ENCODE data around the gene KRT85.

Gene KRT85

DNA sequence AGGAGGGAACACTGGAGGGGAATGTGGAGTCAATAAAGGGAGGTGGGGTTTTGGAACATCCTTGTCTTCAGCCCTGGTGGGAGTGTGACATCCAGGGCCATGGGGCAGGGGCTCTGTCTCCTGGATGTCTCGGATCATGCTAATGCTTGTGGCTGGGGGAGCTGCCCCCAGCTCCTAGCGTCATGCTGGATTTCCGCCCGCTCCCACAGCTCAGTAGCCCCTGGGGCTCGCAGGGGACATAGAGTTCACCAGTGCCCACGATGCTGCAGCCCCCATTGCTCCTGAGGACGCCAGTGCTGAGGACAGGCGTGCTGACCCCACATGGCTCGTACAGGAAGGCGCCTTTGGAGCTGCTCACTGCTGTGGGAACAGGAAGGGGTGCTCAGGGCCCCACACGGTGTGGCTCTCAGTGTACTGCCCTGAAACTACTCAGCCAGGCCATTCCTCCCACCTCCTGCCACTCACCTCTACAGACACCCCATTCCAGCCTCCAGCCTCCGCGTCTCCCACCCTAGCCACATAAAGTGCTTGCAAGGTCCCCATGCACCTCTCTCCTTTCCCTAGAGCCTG is 27.6 kb upstream of the KRT85 start:
- DNase-seq (ENCODE audit: low spot score), result no peak

DNA sequence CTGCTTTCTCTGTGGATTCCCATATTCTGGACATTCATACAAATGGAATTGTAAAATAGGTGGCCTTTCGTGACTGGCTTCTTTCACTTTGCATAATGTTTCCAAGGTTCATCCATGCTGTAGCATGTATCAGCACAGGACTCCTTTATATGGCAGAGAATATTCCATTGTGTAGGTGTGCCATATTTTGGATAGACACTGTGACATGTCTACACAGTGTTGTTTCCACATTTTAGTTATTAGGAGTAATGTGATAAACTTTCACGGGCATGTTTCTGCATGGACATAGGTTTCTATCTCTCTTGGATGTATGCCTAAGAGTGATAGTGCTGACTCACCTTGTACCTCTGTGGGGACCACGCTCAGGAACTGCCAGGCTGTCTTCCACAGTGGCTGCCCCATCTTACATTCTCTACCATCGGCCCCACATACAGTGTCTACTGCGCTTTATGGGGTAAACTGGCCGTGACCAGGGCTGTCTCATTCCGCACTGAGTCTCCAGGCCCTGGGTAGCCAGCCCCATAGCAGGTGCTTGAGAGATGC is 25.3 kb upstream of the KRT85 start:
- DNase-seq (ENCODE audit: low spot score), result no peak

DNA sequence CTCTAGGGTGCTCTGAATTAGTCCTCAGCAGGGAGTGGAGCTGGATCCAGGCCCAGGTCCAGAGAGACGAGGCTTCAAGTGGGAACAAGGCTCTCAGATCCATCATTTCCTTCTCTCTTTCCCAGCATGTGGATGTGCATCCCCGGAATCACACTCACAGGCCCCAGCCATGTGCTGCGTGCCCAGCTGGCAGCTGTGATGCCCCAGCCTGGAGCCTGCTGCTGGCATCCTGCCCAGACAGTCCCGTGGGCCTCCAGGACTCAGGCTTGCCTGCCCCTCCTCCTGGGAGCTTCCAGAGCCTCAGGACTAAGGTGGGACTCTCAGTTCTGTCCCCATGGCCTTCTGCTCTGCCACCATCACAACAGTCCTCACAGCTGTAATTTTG is 24.3 kb upstream of the KRT85 start:
- DNase-seq (ENCODE audit: low spot score), result no peak

- peak; percentile 59 for DNase-seq (ENCODE audit: low spot score)
These were observed 23.7 kb upstream of the KRT85 start for GRCh38 chr12:52390739-52391617.

DNA sequence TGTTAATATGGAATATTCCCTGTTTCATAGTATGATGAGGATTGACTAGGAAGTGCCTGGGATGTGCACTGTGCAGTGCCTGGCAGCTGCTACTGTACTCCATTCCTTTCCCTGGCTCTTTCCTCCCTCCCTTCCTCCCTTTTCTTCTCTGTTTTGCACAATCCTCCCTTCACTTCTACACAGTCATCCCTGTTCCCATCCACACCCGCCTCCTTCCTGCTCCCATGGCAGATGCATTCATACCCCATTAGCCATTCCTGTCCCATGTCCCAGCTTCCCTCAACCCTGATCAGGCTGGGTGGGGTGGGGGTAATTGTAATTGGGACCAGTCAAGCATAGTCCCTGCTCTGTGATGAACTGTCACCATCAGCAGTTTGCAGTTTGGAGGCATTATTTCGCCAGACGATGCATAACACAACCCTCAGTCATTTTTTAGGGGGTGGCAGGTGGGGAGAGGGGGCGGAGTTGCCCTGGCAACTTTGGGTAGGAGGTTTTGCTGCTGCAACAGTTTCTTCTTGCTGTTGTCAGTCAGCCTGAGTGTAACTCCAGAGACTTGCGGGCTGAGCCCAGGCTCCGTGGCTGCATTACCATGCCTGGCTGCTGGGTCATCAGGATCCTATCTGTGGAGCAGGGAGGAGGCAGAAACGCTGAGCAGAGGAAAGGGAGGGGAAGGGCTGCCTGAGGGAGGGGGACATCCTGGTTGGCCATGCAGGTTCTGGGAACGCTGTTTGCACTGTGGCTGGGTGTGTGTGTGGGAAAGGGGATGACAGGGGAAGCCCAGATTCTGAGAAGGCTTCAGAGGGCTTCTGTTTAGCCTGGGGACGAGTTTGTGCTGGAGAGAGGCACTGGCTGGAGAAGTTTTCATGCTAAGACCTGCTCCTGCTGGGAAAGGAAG is 22.3 kb upstream of the KRT85 start:
- DNase-seq (ENCODE audit: low spot score), result no peak

DNA sequence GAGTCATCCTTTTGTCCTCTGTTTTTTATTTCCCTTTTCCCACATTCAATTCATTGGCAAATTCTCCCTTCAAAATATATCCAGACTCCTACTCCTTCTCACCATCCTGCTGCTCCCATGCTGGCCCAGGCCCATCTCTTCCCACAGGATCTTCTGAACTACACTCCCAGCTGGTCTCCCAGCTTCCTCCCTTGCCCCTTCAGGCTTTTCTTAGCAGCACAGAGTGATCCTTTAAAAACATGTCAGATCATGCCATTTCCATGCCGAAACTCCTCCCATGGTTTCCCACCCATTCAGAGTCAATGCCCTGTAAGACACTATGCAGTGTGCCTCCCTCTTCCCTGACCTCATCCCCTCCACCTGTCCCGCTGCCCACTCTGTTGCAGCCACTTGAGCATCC is 20.6 kb upstream of the KRT85 start:
- DNase-seq (ENCODE audit: low spot score), result no peak

GRCh38 chr12:52385226-52385702 is 18.0 kb upstream of the KRT85 start, which contains the start of gene KRT84:
Gene KRT84 (minus strand): TSS chr12:52385652. CDS start chr12:52385585, 67 bp downstream.
- no peak for DNase-seq (ENCODE audit: low spot score)

DNA sequence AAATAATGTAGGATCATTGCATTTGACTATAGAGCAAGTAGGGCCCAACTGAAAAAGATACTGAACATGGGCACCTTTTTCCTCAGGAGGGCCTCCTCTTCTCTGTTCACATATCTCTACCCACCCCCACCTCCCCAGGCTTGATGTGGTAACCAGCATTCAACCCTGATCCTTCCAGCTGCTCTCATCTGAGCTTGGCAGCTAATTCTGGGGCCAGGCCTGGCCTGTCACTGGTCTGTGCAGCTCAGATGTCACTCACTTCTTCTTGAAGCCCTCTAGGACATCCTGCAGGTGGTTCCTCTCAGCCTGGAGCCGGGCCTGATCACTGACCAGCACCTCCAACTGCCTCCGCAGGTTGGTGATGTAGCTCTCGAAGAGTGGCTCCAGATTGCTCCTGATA is 16.1 kb upstream of the KRT85 start:
- DNase-seq (ENCODE audit: low spot score), result no peak

DNA sequence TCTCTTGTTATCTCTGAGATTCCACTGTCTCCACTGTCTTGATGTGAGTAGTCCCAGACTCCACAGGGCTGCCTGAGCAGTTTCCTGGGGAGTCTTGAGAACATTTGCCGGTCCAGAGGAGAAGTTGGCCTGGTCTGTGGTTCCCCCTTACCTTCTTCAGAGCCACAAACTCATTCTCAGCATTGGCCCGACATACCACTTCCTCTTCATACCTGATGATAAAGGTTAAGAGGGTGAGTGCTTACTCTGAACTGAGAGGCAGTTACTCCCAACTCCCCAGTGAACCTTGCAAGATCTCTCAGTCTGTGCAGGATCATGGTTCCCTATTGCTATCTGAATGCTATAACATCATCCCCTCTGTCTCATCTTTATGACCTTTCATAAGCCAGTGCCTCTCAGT is 15.6 kb upstream of the KRT85 start:
- DNase-seq (ENCODE audit: low spot score), result no peak

GRCh38 chr12:52381206-52381605 is 13.9 kb upstream of the KRT85 start:
- DNase-seq (ENCODE audit: low spot score), result no peak

- DNase-seq (ENCODE audit: low spot score), result peak; percentile 69
These were observed 13.0 kb upstream of the KRT85 start for GRCh38 chr12:52380271-52380694.

DNA sequence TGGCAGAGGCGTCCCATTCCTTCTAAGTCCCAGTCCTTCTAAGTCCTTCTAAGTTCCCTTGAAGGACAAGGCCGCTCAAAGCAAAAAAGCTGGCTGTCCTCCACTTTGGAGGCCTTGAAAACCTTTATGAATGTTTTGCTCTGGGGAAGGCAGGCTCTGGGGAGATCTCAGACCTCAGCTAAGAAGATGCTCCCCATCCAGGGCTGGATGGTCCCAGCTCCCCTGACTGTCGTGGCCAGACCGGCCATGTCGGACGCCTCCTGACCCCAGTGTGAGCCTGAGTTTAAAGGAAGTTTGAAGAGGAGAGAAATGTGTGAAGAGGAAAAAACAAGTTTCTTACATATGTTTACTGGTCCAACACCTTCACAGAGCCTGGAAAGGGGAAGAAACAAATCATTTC is 12.3 kb upstream of the KRT85 start:
- no peak for DNase-seq (ENCODE audit: low spot score)

- peak; percentile 36 for DNase-seq (ENCODE audit: low spot score)
These were observed 10.8 kb upstream of the KRT85 start for GRCh38 chr12:52378091-52378490.

DNA sequence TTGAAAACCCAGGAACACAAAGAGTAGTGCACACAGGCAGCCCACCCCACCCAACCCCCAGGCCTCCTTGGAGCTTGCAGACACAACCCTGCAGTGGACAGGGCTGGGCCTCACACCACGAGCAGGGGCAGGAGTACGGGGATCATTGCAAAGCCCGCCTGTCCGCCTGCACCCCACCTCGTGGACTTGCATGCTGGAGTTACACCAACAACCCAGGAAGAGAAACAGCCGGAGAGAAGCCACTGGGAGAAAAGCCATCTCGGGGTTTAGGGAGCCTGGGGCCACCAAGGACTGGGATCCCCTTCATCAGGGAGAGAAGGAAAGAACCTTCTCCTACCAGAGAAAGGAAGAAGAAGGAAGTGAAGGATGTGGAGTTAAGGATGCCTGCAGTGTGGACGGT is 10.0 kb upstream of the KRT85 start:
- no peak for DNase-seq (ENCODE audit: low spot score)

GRCh38 chr12:52372216-52373154 is 5.2 kb upstream of the KRT85 start:
- peak; percentile 93 for DNase-seq (ENCODE audit: low spot score)

DNA sequence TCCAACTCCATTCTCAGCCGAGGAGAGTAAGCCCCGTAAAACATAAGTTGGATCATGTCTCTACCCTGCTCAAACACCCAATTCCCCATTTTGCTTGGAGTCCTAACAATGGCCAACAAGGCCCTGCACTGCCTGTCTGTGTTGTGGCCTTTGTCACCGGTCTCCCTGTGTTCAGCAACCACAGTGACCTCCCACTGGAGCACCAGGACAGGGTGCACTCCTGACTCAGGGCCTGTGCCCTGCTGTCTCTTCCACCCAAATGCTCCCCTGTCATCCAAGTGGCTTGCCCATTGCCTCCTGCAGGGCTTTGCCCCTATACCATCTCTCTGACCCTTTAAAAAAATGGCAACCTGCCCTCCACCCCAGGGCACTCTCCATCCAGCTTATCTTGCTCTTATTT is 4.4 kb upstream of the KRT85 start:
- DNase-seq (ENCODE audit: low spot score), result no peak

GRCh38 chr12:52370926-52371608 is 3.8 kb upstream of the KRT85 start:
- DNase-seq (ENCODE audit: low spot score), result peak; percentile 56

DNA sequence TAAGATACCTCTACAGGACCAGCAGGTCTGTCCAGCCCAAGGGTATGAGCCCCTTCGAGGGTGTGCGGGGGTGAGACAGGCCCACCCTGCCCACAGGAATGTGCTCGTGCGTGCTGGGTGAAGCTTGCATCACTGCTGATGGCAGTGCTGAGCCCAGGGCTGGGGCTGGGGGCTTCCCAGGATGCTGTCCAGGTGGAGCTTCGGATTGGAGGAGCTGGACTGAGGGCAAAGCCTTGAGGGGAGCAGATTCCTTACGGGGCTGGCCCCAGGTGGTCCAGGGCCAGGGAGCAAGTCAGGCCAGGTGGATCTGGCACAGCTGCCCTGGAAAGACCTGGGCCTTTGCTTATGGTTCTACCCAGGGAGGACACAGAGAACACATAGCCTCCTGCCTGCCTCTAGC is 2.5 kb upstream of the KRT85 start:
- DNase-seq (ENCODE audit: low spot score), result no peak

GRCh38 chr12:52369211-52369610 is 1.9 kb upstream of the KRT85 start:
- DNase-seq (ENCODE audit: low spot score), result no peak

GRCh38 chr12:52368508-52368907 is 1.2 kb upstream of the KRT85 start:
- no peak for DNase-seq (ENCODE audit: low spot score)

Data from iPS-NIHi11 (cell line).